Effector CD4-positive, alpha-beta T cell (primary cell): ENCODE results near the gene HCCS.
"Not testable (repeated sequence)": the region's sequence is repeated elsewhere in the genome, so short reads cannot be mapped to it uniquely, and the experiment has no call there.

Source experiments
- DNase-seq: peaks from one replicate; pipeline ENCODE4 v3.0.0-alpha.2; 2020
- total RNA-seq: gene quantifications from one replicate; lab custom pipeline; 2026; lab: John Stamatoyannopoulos, UW

HCCS gene
- total RNA-seq = 3.8 reads per million, percentile 14 among the genes with 10 or more reads in this experiment

- peak; percentile 73 for DNase-seq
These were observed at the start of gene HCCS for GRCh38 chrX:11111037-11111851. Gene HCCS (plus strand): TSS chrX:11111332. CDS start chrX:11112061, 729 bp downstream.

GRCh38 chrX:11064276-11064675 lies 46.9 kb upstream of the HCCS start:
- DNase-seq = no peak

- no peak for DNase-seq
These were observed 46.1 kb upstream of the HCCS start for GRCh38 chrX:11064851-11065600.

GRCh38 chrX:11066812-11067211 lies 44.3 kb upstream of the HCCS start:
- DNase-seq = no peak

GRCh38 chrX:11073381-11073780 lies 37.8 kb upstream of the HCCS start:
- no peak for DNase-seq

GRCh38 chrX:11080741-11081305 lies 30.3 kb upstream of the HCCS start:
- no peak for DNase-seq

- DNase-seq = no peak
These were observed 29.6 kb upstream of the HCCS start for GRCh38 chrX:11081511-11081910.

GRCh38 chrX:11085305-11085704 lies 25.8 kb upstream of the HCCS start:
- DNase-seq = no peak

GRCh38 chrX:11089802-11090201 lies 21.3 kb upstream of the HCCS start:
- DNase-seq = no peak

GRCh38 chrX:11097933-11098332 lies 13.2 kb upstream of the HCCS start:
- no peak for DNase-seq

- no peak for DNase-seq
These were observed 11.7 kb upstream of the HCCS start for GRCh38 chrX:11099465-11099864.

- no peak for DNase-seq
These were observed 10.7 kb upstream of the HCCS start for GRCh38 chrX:11100281-11101035.

GRCh38 chrX:11103006-11103405 lies 8.1 kb upstream of the HCCS start:
- DNase-seq = no peak

- DNase-seq = no peak
These were observed 7.4 kb upstream of the HCCS start for GRCh38 chrX:11103751-11104150.

- no peak for DNase-seq
These were observed 6.1 kb upstream of the HCCS start for GRCh38 chrX:11105080-11105479.

GRCh38 chrX:11108253-11108941 lies 2.7 kb upstream of the HCCS start:
- no peak for DNase-seq

- DNase-seq = no peak
These were observed 1.2 kb upstream of the HCCS start for GRCh38 chrX:11109968-11110367.

GRCh38 chrX:11111947-11112346 lies 815 bp downstream of the HCCS start:
- no peak for DNase-seq

- no peak for DNase-seq
These were observed 2.6 kb downstream of the HCCS start for GRCh38 chrX:11113731-11114130.

- DNase-seq = no peak
These were observed 6.6 kb downstream of the HCCS start for GRCh38 chrX:11117745-11118144.

- no peak for DNase-seq
These were observed 8.3 kb downstream of the HCCS start for GRCh38 chrX:11119313-11119943.

GRCh38 chrX:11123087-11123486 lies 12.0 kb downstream of the HCCS start:
- not testable (repeated sequence) for DNase-seq
